GM20000 (cell line): ENCODE results near the gene FADS1.

Experiments
- DNase-seq: peaks from one replicate; pipeline ENCODE4 v3.0.0; 2012; ENCODE audit warnings: low spot score
- TF ChIP-seq, protein P1 (sequence below): IDR thresholded peaks from 2 replicates; pipeline ENCODE4 v1.5.1; 2012; ENCODE audit warnings: mild to moderate bottlenecking, control low read depth; ENCODE audit errors: extremely low read depth, missing control alignments

The FADS1 gene

DNA sequence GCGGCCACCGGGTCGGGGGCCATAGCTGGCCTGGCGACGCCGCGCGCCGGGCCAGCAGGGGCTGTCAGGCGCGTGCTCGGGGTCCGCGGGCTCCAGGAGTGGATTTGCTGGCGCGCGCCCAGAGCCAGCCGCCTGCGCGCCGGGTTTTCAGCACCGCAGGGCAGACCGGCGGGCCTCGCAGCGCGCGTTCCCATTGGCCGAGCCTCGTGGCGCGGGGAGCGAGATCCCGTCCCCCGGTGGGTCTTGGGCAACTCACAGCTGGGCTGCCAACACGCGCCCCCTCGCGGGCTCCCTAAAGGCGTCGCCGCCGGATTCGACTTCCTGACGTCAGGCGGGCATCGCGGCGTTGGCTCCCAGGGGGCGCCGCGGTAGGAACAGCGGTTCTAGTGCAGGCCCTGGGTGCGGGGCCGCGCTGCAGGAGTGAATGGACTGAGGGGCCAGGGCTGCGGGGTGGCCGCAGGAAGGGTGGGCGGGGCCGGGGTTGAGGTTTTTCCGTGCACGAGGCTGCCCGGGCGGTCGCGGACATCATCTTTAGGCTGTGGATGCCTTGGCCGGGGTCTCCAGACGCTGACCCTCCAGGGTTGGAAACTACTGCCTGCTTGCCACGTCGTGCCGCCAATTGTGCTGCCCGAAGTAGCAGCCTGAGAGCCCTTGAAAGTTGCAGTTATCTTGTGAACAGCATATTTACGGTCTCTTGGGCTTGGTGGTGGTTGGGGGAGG, at the start of gene FADS1:
TSS of gene FADS1 (minus strand) at position 268 of the 720 bp plus-strand sequence. CDS start at position 194, 74 bp downstream.
- DNase-seq = peak; percentile 89
- TF ChIP-seq, protein P1, sequence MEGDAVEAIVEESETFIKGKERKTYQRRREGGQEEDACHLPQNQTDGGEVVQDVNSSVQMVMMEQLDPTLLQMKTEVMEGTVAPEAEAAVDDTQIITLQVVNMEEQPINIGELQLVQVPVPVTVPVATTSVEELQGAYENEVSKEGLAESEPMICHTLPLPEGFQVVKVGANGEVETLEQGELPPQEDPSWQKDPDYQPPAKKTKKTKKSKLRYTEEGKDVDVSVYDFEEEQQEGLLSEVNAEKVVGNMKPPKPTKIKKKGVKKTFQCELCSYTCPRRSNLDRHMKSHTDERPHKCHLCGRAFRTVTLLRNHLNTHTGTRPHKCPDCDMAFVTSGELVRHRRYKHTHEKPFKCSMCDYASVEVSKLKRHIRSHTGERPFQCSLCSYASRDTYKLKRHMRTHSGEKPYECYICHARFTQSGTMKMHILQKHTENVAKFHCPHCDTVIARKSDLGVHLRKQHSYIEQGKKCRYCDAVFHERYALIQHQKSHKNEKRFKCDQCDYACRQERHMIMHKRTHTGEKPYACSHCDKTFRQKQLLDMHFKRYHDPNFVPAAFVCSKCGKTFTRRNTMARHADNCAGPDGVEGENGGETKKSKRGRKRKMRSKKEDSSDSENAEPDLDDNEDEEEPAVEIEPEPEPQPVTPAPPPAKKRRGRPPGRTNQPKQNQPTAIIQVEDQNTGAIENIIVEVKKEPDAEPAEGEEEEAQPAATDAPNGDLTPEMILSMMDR = peak; percentile 64

DNA sequence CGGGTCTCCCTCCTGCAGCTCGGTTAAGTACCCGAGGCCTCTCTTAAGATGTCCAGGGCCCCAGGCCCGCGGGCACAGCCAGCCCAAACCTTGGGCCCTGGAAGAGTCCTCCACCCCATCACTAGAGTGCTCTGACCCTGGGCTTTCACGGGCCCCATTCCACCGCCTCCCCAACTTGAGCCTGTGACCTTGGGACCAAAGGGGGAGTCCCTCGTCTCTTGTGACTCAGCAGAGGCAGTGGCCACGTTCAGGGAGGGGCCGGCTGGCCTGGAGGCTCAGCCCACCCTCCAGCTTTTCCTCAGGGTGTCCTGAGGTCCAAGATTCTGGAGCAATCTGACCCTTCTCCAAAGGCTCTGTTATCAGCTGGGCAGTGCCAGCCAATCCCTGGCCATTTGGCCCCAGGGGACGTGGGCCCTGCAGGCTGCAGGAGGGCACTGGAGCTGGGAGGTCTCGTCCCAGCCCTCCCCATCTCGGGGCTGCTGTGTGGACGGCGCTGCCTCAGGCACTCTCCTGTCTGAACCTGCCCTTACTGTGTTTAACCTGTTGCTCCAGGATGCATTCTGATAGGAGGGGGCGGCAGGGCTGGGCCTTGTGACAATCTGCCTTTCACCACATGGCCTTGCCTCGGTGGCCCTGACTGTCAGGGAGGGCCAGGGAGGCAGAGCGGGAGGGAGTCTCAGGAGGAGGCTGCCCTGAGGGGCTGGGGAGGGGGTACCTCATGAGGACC, 49.6 kb upstream of the FADS1 start:
- TF ChIP-seq, protein P1 = no peak
- DNase-seq = no peak

DNA sequence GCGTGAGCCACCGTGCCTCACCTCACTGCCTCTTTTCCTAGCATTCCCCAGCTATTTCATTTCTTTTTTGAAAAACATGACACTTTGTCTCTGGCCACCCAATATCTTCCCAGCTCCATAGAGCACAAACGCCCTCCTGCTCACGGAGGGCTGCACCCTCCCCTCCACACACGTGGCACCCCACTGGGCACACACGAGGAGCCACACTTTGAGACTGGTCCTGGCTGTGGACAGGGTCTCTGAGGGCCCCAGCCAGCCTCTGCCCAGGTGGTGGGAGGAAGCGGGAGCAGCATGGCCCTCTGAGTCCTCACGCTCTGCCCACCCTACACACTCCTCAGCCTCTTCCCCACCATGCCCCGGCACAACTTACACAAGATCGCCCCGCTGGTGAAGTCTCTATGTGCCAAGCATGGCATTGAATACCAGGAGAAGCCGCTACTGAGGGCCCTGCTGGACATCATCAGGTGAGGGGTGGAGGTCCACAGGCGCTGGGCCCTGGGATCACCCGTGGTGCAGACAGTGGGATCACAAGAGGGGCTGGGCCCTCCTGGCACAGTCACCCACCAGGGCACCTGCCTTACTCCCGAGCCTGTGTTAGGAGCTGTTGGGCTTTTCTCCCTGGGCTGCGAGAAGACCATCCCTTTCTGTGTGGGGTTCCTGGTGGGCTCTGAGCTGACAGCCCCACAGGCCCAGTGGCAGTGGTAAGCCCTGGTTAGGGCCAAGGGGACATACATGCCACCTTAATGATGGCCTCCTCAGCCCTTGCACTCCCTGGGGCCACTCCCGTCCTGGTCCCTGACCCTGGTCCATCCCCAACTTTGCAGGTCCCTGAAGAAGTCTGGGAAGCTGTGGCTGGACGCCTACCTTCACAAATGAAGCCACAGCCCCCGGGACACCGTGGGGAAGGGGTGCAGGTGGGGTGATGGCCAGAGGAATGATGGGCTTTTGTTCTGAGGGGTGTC, 48.3 kb upstream of the FADS1 start:
- TF ChIP-seq, protein P1 = no peak
- no peak for DNase-seq

DNA sequence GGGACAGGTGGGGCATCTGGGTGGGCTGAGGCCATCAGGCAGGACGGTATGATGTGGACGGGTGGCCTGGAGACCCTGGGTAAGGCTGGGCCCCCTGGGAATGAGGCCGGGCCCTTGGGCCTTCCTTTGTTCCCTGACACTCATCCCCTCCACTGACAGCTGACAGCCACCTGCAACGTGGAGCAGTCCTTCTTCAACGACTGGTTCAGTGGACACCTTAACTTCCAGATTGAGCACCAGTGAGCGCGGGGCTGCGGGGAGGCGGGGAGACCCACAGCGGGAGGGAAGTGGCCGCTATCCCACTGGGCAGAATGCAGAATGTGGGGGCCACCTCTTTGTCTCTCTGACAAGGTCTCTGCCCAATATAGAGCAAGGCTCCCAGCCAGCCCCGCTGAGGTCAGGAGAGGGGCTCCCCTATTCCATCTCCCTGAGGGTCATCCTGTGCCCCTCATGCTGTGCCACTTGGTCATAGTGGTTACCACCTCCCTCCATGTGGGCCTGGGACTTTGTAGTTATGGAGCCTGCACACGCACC, 46.8 kb upstream of the FADS1 start:
- TF ChIP-seq, protein P1 = no peak
- DNase-seq = no peak

DNA sequence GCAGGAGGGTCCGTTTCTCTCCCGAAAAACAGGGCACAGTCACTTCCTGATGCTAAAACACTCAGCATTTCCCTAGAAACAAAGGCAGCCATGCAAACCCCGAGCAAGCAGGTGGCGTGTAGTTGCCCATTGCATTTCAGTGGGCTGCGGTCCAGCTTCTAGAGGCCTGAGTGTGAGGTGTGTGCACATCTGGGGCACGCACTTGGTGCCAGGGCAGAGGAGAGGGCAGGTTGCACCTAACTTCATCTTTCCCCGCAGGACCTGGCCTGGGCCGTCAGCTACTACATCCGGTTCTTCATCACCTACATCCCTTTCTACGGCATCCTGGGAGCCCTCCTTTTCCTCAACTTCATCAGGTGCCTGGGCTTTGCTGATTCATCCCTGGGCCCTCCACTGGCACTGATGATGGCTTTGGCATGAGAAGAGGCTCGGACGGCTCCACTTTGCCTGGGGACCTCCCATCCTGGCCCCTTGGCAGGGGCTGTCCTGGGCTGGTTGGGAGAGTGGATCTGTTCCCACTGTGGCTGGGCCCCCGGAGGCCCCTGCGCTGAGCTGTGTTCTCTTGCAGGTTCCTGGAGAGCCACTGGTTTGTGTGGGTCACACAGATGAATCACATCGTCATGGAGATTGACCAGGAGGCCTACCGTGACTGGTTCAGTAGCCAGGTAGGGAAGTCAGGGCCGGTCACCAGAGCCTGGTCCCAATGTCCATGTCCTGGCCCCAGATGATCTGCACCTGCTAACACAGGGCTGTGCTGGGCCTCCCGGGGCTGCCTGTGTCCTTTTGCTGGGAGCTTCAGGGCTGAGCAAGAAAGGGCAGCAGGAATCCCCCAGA, 46.1 kb upstream of the FADS1 start:
- no peak for DNase-seq
- TF ChIP-seq, protein P1 = no peak

DNA sequence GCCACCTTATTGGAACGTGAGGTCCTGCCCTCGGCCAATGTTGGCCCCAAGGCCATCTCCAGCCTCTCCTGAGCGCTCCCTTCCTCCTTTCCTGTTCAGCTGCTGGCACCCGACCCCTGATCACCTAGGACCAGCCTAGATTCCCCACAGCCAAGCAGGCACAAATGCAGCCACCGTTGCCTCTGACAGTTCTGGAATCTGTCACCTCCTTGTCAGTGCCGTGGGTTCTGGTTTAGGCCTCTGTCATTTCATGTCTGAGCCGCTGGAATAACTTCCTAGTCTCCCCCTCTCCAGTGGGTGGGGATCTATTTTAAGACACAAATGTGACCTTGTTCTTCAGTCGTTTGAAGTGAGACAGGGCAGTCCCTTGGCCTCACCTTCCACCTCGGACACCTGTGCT, 44.8 kb upstream of the FADS1 start:
- TF ChIP-seq, protein P1 = no peak
- DNase-seq = no peak
